Stomach (tissue), 9 donors: ENCODE data around the gene ARHGAP26. TPM values are rescaled to one million over a fixed set of nuclear protein-coding genes. Genes with fewer than 3 reads are reported as not detected.

Experiments
- DNase-seq, 2 donors: peaks; one replicate each; pipeline versions ENCODE4 v3.0.0 to v3.0.0-alpha.2; 2013 to 2019
- H3K27ac ChIP-seq, 5 donors: fragments of 200-600 bp in 4 of 5; sonication (generic) in 4 of 5; one replicate each; pipeline ENCODE4 v1.5.1; 2013 to 2019; ENCODE audit warnings: mild to moderate bottlenecking in 1 of 5, moderate library complexity in 1 of 5
- H3K27me3 ChIP-seq, 3 donors: fragments of 200-600 bp; sonication (generic); one replicate each; pipeline ENCODE4 v1.5.1; 2017 to 2019; ENCODE audit warnings: mixed run types in 1 of 3
- H3K36me3 ChIP-seq, 4 donors: fragments of 200-600 bp; sonication (generic); 1 replicate in 3 of 4; 2 replicates in 1 of 4; pipeline ENCODE4 v1.5.1; 2016 to 2019
- H3K4me1 ChIP-seq, 4 donors: fragments of 200-600 bp; sonication (generic); one replicate each; pipeline ENCODE4 v1.5.1; 2016 to 2019
- H3K4me3 ChIP-seq, 4 donors: fragments of 200-600 bp; sonication (generic) in 3 of 4; one replicate each; pipeline ENCODE4 v1.5.1; 2016 to 2019; ENCODE audit warnings: mild to moderate bottlenecking in 1 of 4
- H3K9me3 ChIP-seq, 4 donors: fragments of 200-600 bp; sonication (generic); one replicate each; pipeline ENCODE4 v1.5.1; 2016 to 2019
- EP300 ChIP-seq: sonication (generic); formaldehyde crosslinking; IDR thresholded peaks from one replicate; pipeline ENCODE4 v1.6.1; 2017; ENCODE audit warnings: antibody characterized with exemption
- POLR2A ChIP-seq, 4 donors: fragments of 450-650 bp; IDR thresholded peaks; one replicate each; pipeline ENCODE4 v1.6.1; 2016; ENCODE audit warnings: antibody characterized with exemption in 4 of 4, control low read depth in 2 of 4, mild to moderate bottlenecking in 1 of 4, moderate library complexity in 1 of 4
- POLR2AphosphoS5 ChIP-seq, 3 donors: sonication (generic); formaldehyde crosslinking; IDR thresholded peaks; one replicate each; pipeline ENCODE4 v1.6.1; 2016; ENCODE audit warnings: antibody characterized with exemption in 3 of 3
- WGBS, 5 donors: extraction: QIAGEN DNeasy Blood & Tissue Kit in 3 of 5; methylation state at CpG; one replicate each; pipeline versions ENCODE4 v1.1.5 to v1.1.7; 2013 to 2018; 5-methylcytosine and 5-hydroxymethylcytosine counted together
- intact Hi-C: fragments of 100-400 bp; cut with DNase I; formaldehyde crosslinking; loops from one replicate; pipeline ENCODE4 v1.15.1; 2023; ENCODE audit warnings: low total_unique reads
- polyA plus RNA-seq, 3 donors: library from polyadenylated mRNA; stranded (reverse); fragments of 200-250 nt; gene quantifications; one replicate each; pipeline ENCODE4 v1.2.3, GENCODE V29; 2013
- total RNA-seq, 5 donors: library from RNA; depleted of rRNA; stranded (reverse); fragments of >200 nt; gene quantifications; one replicate each; pipeline versions ENCODE4 v1.1.0 to v1.2.3, GENCODE V29; 2014 to 2016
- TF ChIP-seq, protein P1 (sequence below), 7 experiments: fragments of 450-650 bp in 4 of 7; fragments of 200-600 bp in 3 of 7; sonication (generic) in 3 of 7; IDR thresholded peaks; one replicate each; pipeline ENCODE4 v1.5.1; 2016 to 2019; ENCODE audit warnings: antibody characterized with exemption in 7 of 7, control low read depth in 2 of 7, mild to moderate bottlenecking in 1 of 7
- donor health status: healthy with polysubstance abuse.
- donor health status: Bipolar disorder and iron deficiency.
- donor health status: healthy.

ARHGAP26 gene
- total and polyA plus RNA-seq, 8 donors = 4.0 to 115 (median 34.1) TPM

DNA sequence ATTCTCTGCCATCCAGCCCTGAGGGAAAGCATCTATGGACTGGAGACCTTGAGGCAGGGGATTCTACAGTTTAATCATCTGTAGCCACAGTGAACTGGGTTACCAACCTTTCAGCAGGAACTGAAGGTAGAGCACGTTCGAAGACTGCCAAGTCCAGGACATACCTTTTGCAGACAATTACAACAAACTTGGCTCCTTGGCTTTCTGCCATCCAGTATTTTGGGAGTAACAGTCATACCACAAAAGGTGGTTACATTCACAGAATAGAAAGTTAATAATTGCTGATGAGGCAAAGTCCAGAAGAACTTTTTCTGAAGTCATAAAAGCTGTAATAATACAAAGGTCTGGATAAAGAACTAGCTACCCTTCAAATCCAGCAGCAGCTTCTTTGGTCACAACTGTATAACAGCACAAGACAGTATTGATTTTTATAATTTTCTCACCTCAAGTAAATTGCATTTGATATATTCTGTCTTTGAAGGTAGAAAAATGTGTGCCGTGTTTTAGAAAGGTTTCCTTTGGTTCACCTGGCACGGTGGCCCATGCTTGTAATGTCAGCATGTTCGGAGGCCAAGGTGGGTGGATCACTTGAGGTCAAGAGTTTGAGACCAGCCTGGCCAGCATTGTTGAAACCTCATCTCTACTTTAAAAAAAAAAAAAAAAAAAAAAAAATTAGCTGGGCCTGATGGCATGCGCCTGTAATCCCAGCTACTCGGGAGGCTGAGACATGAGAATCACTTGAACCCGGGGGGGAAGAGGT, 396.7 kb downstream of the ARHGAP26 start:
- Histone ChIP-seq H3K27me3 (no peaks in the 10 kb centered on the region), H3K9me3 (no peaks in the 10 kb centered on the region), H3K36me3 (no peaks in the 10 kb centered on the region), H3K4me1 (peaks cover 0 to 9% (median 4%) of the 10 kb centered on the region in 4 donors), H3K27ac (no peak overlapping the region), H3K4me3 (no peak overlapping the region)
- peak in 1 of 2 donors; percentile 72 for DNase-seq
- intact Hi-C loops = no loop called here
- no peak for TF ChIP-seq EP300
- TF ChIP-seq, protein P1, sequence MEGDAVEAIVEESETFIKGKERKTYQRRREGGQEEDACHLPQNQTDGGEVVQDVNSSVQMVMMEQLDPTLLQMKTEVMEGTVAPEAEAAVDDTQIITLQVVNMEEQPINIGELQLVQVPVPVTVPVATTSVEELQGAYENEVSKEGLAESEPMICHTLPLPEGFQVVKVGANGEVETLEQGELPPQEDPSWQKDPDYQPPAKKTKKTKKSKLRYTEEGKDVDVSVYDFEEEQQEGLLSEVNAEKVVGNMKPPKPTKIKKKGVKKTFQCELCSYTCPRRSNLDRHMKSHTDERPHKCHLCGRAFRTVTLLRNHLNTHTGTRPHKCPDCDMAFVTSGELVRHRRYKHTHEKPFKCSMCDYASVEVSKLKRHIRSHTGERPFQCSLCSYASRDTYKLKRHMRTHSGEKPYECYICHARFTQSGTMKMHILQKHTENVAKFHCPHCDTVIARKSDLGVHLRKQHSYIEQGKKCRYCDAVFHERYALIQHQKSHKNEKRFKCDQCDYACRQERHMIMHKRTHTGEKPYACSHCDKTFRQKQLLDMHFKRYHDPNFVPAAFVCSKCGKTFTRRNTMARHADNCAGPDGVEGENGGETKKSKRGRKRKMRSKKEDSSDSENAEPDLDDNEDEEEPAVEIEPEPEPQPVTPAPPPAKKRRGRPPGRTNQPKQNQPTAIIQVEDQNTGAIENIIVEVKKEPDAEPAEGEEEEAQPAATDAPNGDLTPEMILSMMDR (IDR thresholded peaks at IDR 0.05) = no peak
- no peak for TF ChIP-seq POLR2A (IDR thresholded peaks at IDR 0.05)
- no peak for TF ChIP-seq POLR2AphosphoS5 (IDR thresholded peaks at IDR 0.05)
- 65 to 92% (median 77%) methylated on average over 8 of the region's 8 CpGs for WGBS, 5 donors

DNA sequence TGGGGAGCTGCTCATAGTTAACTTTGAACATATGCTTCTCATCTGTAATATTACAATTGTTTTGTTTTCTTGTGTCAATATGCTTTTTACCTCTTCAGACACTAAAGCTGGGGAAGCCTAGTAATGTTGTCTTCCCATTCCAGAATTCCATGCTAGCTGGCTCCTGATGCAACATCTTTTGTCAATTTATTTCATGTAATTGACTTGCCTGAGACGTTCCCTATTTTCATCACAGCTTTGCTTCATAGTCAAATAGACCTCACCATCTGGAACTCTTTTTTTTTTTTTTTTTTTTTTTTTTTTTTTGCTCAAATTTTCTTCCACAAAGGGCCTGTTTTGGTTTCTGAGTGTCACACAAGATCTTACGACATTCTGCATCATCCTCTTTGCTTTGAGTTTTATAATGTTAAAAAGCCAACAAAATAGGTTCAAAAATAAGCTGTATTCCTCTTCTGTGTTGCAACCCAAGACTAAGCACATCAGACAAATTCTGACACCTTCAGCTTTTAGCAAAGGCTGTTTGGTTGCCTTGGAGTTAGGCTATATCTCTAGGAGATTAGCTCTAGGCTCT, 398.1 kb downstream of the ARHGAP26 start:
- TF ChIP-seq, protein P1 (IDR thresholded peaks at IDR 0.05) = no peak
- H3K27me3 ChIP-seq = no peaks in the 10 kb centered on the region
- no peak overlapping the region for H3K27ac ChIP-seq
- H3K4me3 ChIP-seq = no peak overlapping the region
- intact Hi-C loops = no loop called here
- H3K4me1 ChIP-seq = peaks cover 0 to 9% (median 4%) of the 10 kb centered on the region in 4 donors
- no peaks in the 10 kb centered on the region for H3K9me3 ChIP-seq
- DNase-seq = no peak
- peaks cover 0 to 7% (median 2%) of the 10 kb centered on the region in 4 donors for H3K36me3 ChIP-seq
- WGBS, 5 donors = 74 to 88% (median 85%) methylated on average over 2 of the region's 2 CpGs

DNA sequence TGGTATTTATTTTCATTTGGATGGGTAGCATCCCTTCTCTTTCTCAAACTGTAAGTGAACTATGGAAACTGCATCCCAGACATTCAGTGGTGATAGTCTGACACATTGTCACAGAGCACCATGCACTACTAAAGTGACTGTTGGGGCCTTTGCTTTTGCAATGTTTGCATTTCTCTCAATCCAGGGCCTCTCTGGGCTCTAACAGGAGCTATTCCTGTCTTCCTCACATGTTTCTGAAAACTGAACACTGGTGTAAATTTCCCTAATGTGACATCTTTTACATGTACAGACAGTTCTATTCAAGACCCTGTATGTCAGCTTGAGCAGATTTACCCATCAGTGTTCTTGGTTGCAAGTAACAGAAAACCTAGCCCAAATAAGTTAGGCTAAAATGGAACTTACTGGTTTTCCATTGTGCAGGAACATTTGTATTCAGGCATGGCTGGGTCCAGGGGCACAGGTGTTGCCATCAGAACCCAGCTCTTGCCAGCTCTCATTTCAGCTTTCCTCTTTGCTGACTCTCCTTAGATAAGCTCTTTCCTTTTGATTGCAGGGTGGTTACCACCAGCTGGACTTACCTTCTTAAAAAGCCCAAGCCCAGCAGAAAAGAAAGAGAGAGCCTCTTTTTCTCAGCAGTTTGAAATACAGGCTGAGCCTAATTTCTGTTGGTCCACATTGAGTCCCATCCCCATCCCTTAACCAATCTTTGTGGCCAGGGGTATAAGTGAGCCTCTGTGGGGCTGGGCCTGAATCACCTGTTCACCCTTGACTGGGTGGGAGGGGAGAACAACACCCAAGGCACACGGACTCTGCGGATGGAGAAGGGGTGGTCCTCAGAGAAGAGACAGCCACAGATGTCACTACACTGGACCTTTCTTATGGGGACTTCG, 399.0 kb downstream of the ARHGAP26 start:
- peak overlapping the region in 1 of 5 donors; percentile 6 for H3K27ac ChIP-seq
- intact Hi-C loops = no loop called here
- no peak overlapping the region for H3K4me3 ChIP-seq
- peaks cover 0 to 11% (median 2%) of the 10 kb centered on the region in 4 donors for H3K36me3 ChIP-seq
- peaks cover 0 to 11% (median 4%) of the 10 kb centered on the region in 4 donors for H3K4me1 ChIP-seq
- H3K27me3 ChIP-seq = no peaks in the 10 kb centered on the region
- no peak for DNase-seq
- no peak for TF ChIP-seq POLR2AphosphoS5 (IDR thresholded peaks at IDR 0.05)
- TF ChIP-seq EP300 = no peak
- TF ChIP-seq, protein P1 (IDR thresholded peaks at IDR 0.05) = no peak
- TF ChIP-seq POLR2A (IDR thresholded peaks at IDR 0.05) = no peak
- 89 to 100% (median 93%) methylated on average over 3 of the region's 3 CpGs for WGBS, 5 donors
- no peaks in the 10 kb centered on the region for H3K9me3 ChIP-seq

DNA sequence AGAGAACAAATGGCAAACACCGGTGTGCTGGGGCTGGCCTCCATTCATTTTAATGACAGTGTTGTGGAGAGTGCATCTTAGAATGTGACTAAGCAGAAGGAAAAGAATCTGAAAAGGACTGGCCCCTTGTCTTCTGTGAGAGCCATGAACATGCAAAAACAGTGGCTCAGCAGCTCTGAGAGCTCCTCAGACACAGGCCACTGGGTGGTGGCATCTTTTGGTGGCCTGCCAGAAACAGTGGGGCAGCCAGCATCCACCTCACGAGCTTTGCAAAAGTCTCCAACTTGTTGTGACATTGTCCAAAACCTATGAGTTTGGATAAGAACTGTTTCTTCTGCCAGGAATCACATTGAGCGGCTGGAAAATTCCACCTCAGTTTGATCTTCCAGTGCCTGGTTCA, 399.9 kb downstream of the ARHGAP26 start:
- TF ChIP-seq POLR2AphosphoS5 (IDR thresholded peaks at IDR 0.05) (no peak), POLR2A (IDR thresholded peaks at IDR 0.05) (no peak), EP300 (no peak)
- Histone ChIP-seq H3K27ac (no peak overlapping the region), H3K27me3 (no peaks in the 10 kb centered on the region), H3K4me3 (no peak overlapping the region), H3K36me3 (peaks cover 0 to 11% (median 2%) of the 10 kb centered on the region in 4 donors), H3K9me3 (no peaks in the 10 kb centered on the region), H3K4me1 (peaks cover 0 to 20% (median 8%) of the 10 kb centered on the region in 4 donors)
- WGBS, 5 donors = 86 to 94% (median 90%) methylated on average over 3 of the region's 3 CpGs
- DNase-seq = no peak
- intact Hi-C loops = no loop called here
